ENCODE measurements around the gene LNPK. TPM values are rescaled to one million over a fixed set of nuclear protein-coding genes. Genes with fewer than 3 reads are reported as not detected.

Gene LNPK
- total and polyA plus RNA-seq, 9 of the 15 experiments (the other 6 are each of a cell fraction or from before 2014, with no cell fraction given), result 6.4 to 40.4 (median 21.3) TPM

- no peaks in the 10 kb centered on the region for H3K79me2 ChIP-seq (ENCODE audit: control insufficient read depth, insufficient read depth, low read length)
- H4K20me1 ChIP-seq (replicated peaks; ENCODE audit: control insufficient read depth, insufficient read depth, low read length), result no peaks in the 10 kb centered on the region
- ATAC-seq, result peak; percentile 87
- no peak overlapping the region for H3K4me3 ChIP-seq
- H3K9ac ChIP-seq (ENCODE audit: insufficient read depth in 1 of 2, low read depth in 2 of 2, low read length in 2 of 2), result no peak overlapping the region
- WGBS (ENCODE audit: insufficient coverage, low coverage, missing lambda C conversion rate), result 0% methylated on average over 3 of the region's 3 CpGs
- no peak overlapping the region for H3K4me2 ChIP-seq (ENCODE audit: insufficient read depth, low read length)
- POLR2A ChIA-PET, result interaction anchor here (0.7 kb wide), 1 partner anchor 30 kb away, joined by 4 read pairs; no protein-coding TSS in a partner anchor
- BruUV-seq (replicated peaks), result no TSS peak
- intact Hi-C loops (cut with micrococcal nuclease) (loop anchor here (5.0 to 10.0 kb wide), 2 partner anchors 185 to 218 kb away; partner anchors contain the start of gene HOXD12), in situ Hi-C loops (cut with MboI) (no loop called here)
- H3K9me3 ChIP-seq (replicated peaks; ENCODE audit: control insufficient read depth, insufficient read depth, low read depth, low read length), result no peaks in the 10 kb centered on the region
- no peak overlapping the region for H3K27ac ChIP-seq (ENCODE audit: extremely low read depth, low read depth, low read length)
- H3K27me3 ChIP-seq (ENCODE audit: control insufficient read depth in 2 of 2, insufficient read depth in 2 of 2, low read length in 2 of 2), result peaks cover 0 to 16% of the 10 kb centered on the region in 2 experiments; a peak in 4 of 5 replicates
- DNase-seq (ENCODE audit: extremely low read depth in 1 of 4, low spot score in 3 of 4), result peak in 2 of 4 experiments; percentile 22 to 25
- H3K9me1 ChIP-seq (ENCODE audit: control insufficient read depth, insufficient read depth, low read length), result no peaks in the 10 kb centered on the region
- no peaks in the 10 kb centered on the region for H3K4me1 ChIP-seq (replicated peaks in 1 of 2; ENCODE audit: control insufficient read depth in 2 of 2, insufficient read depth in 2 of 2, low read length in 2 of 2)
- CTCF ChIA-PET (ENCODE audit: low intra/inter-chr PET ratio), result no interaction called here
- FAIRE-seq, result no peak
- H3K36me3 ChIP-seq (ENCODE audit: control insufficient read depth, insufficient read depth, low read length), result no peaks in the 10 kb centered on the region
- H2AFZ ChIP-seq (ENCODE audit: low read depth, low read length), result no peak overlapping the region
- TF ChIP-seq KHSRP (IDR thresholded peaks at IDR 0.05) (no peak), CTCF (IDR thresholded peaks at IDR 0.05 in 2 of 3, conservative IDR thresholded peaks at IDR 0.05 in 1 of 3; ENCODE audit: insufficient read depth in 2 of 3, low read depth in 1 of 3, low read length in 3 of 3) (peak in 2 of 3 experiments; percentile 13 to 30; a peak in 1 of 6 replicates), ZNF639 (CRISPR knock-in tag; conservative IDR thresholded peaks at IDR 0.05 in 1 of 2, IDR thresholded peaks at IDR 0.05 in 1 of 2) (no peak), ZNF584 (CRISPR knock-in tag; IDR thresholded peaks at IDR 0.05; ENCODE audit: low read depth) (no peak), NFIC (IDR thresholded peaks at IDR 0.05) (no peak), ARNT (IDR thresholded peaks at IDR 0.05) (no peak)
Observed at GRCh38 chr2:175879679-175880078, 122.4 kb downstream of the LNPK start.

All from K562 (cell line).